GM21529 (cell line): Measurements from ENCODE around the gene ATP4A.

ENCODE experiments used
- ATAC-seq: cut with Tn5 transposase; IDR thresholded peaks from one replicate; pipeline ENCODE4 v1.9.1; 2021; ENCODE audit not compliant: unreplicated experiment

Gene ATP4A

GRCh38 chr19:35549879-35550523 is 13.5 kb downstream of the ATP4A start:
- ATAC-seq: no peak

GRCh38 chr19:35549174-35549788 is 14.2 kb downstream of the ATP4A start:
- ATAC-seq: no peak

- no peak for ATAC-seq
Measured at GRCh38 chr19:35546532-35546931, 16.9 kb downstream of the ATP4A start.

- peak; percentile 46 for ATAC-seq
Measured at GRCh38 chr19:35545855-35546381, 17.5 kb downstream of the ATP4A start.

GRCh38 chr19:35545001-35545854 is 18.2 kb downstream of the ATP4A start, which contains the start of gene TMEM147:
TSS of gene TMEM147 (plus strand) at chr19:35545626. CDS start at chr19:35545740, 114 bp downstream.
- ATAC-seq: peak; percentile 78

- no peak for ATAC-seq
Measured at GRCh38 chr19:35544110-35544802, 19.2 kb downstream of the ATP4A start.

- no peak for ATAC-seq
Measured at GRCh38 chr19:35543280-35544109, 20.0 kb downstream of the ATP4A start.

GRCh38 chr19:35542209-35542608 is 21.2 kb downstream of the ATP4A start:
- ATAC-seq: no peak

GRCh38 chr19:35540356-35540927 is 23.0 kb downstream of the ATP4A start:
- no peak for ATAC-seq

- ATAC-seq: no peak
Measured at GRCh38 chr19:35539850-35540249, 23.6 kb downstream of the ATP4A start.

- no peak for ATAC-seq
Measured at GRCh38 chr19:35539314-35539713, 24.1 kb downstream of the ATP4A start.

GRCh38 chr19:35534803-35535480 is 28.5 kb downstream of the ATP4A start:
- ATAC-seq: no peak

GRCh38 chr19:35533822-35534392 is 29.6 kb downstream of the ATP4A start:
- no peak for ATAC-seq

- no peak for ATAC-seq
Measured at GRCh38 chr19:35533201-35533821, 30.1 kb downstream of the ATP4A start, which contains the start of gene GAPDHS. TSS of gene GAPDHS (plus strand) at chr19:35533456. CDS start at chr19:35533528, 72 bp downstream.

- ATAC-seq: no peak
Measured at GRCh38 chr19:35531291-35531690, 32.2 kb downstream of the ATP4A start.

- ATAC-seq: no peak
Measured at GRCh38 chr19:35529241-35530218, 33.9 kb downstream of the ATP4A start.
